K562 (cell line): ENCODE results near the gene TTLL12. TPM values are rescaled to one million over a fixed set of nuclear protein-coding genes. Genes with fewer than 3 reads are reported as not detected.

Source experiments
- ATAC-seq: fragments of 200-7000 bp; cut with Tn5 transposase; 3 replicates; pipeline ENCODE4 v1.9.1; 2020; ENCODE audit warnings: moderate library complexity
- BruUV-seq: library from RNA; stranded (reverse); fragments of 400-500 nt; replicated peaks from 2 replicates; lab custom pipeline; 2021; lab: Mats Ljungman, UMichigan
- CTCF ChIA-PET: fragments of 300-600 bp; formaldehyde crosslinking; extraction: SDS; loops from one replicate; lab custom pipeline; 2021; ENCODE audit warnings: low intra/inter-chr PET ratio; lab: Yijun Ruan, JAX
- POLR2A ChIA-PET: fragments of 300-600, 350-650 bp; sonication (Branson Sonifier 250); formaldehyde crosslinking; extraction: SDS; loops from one replicate; lab custom pipeline; 2021; ENCODE audit warnings: antibody characterized with exemption, inconsistent platforms; lab: Yijun Ruan, JAX
- DNase-seq, 4 experiments: peaks; one replicate each; pipeline versions ENCODE4 v3.0.0 to v3.0.0-alpha.2; 2011 to 2018; ENCODE audit warnings: low spot score in 3 of 4, mixed read lengths in 3 of 4; ENCODE audit errors: extremely low read depth in 1 of 4
- FAIRE-seq: peaks from 2 replicates; lab custom pipeline; 2011; peaks lifted over from hg19 to GRCh38; lab: Jason Lieb, UNC
- H2AFZ ChIP-seq: 2 replicates; pipeline ENCODE4 v1.6.0; 2011; ENCODE audit warnings: low read depth, low read length, control low read depth, inconsistent platforms
- H3K27ac ChIP-seq: fragments of 200-600 bp; 3 replicates; pipeline ENCODE4 v1.8.0; 2011; ENCODE audit warnings: low read depth, mild to moderate bottlenecking, control low read depth, inconsistent platforms, low read length, moderate library complexity, mixed read lengths; ENCODE audit errors: extremely low read depth
- H3K27me3 ChIP-seq, 2 experiments: fragments of 300-600 bp in 1 of 2; 2 replicates in 1 of 2; 3 replicates in 1 of 2; pipeline versions ENCODE4 v1.6.0 to v1.8.0; 2011; ENCODE audit warnings: inconsistent platforms in 2 of 2, low read length in 2 of 2, mild to moderate bottlenecking in 1 of 2, mixed read lengths in 1 of 2, moderate library complexity in 1 of 2; ENCODE audit not compliant: control insufficient read depth in 2 of 2, insufficient read depth in 2 of 2
- H3K36me3 ChIP-seq: fragments of 300-600 bp; 3 replicates; pipeline ENCODE4 v1.8.0; 2011; ENCODE audit warnings: mild to moderate bottlenecking, low read length, inconsistent platforms; ENCODE audit not compliant: control insufficient read depth, insufficient read depth
- H3K4me1 ChIP-seq, 2 experiments: fragments of 200-600 bp in 1 of 2; replicated peaks in 1 of 2; 2 replicates in 1 of 2; 3 replicates in 1 of 2; pipeline versions ENCODE4 v1.5.1 to v1.8.0; 2011; ENCODE audit warnings: inconsistent platforms in 2 of 2, low read length in 2 of 2, mild to moderate bottlenecking in 1 of 2, mixed read lengths in 1 of 2, moderate library complexity in 1 of 2; ENCODE audit not compliant: control insufficient read depth in 2 of 2, insufficient read depth in 2 of 2
- H3K4me2 ChIP-seq: 2 replicates; pipeline ENCODE4 v1.6.1; 2011; ENCODE audit warnings: low read length, control low read depth, inconsistent platforms, mixed read lengths; ENCODE audit not compliant: insufficient read depth
- H3K4me3 ChIP-seq: fragments of 200-600 bp; sonication (generic), shearing (Covaris generic); 2 replicates; pipeline ENCODE4 v1.5.1; 2016; ENCODE audit warnings: control low read depth, inconsistent platforms
- H3K79me2 ChIP-seq: fragments of 200-600 bp; 3 replicates; pipeline ENCODE4 v1.8.0; 2011; ENCODE audit warnings: low read length, inconsistent platforms; ENCODE audit not compliant: control insufficient read depth, insufficient read depth
- H3K9ac ChIP-seq, 2 experiments: 2 replicates each; pipeline versions ENCODE4 v1.6.0 to v1.6.1; 2011; ENCODE audit warnings: low read depth in 2 of 2, low read length in 2 of 2, control low read depth in 1 of 2, inconsistent platforms in 1 of 2, mild to moderate bottlenecking in 1 of 2, mixed read lengths in 1 of 2; ENCODE audit not compliant: insufficient read depth in 1 of 2
- H3K9me1 ChIP-seq: one replicate; pipeline ENCODE4 v1.6.0; 2011; ENCODE audit warnings: inconsistent platforms, mild to moderate bottlenecking, low read length, moderate library complexity; ENCODE audit not compliant: control insufficient read depth, insufficient read depth
- H3K9me3 ChIP-seq: replicated peaks from 2 replicates; pipeline ENCODE4 v1.5.1; 2011; ENCODE audit warnings: low read depth, low read length, inconsistent platforms; ENCODE audit not compliant: control insufficient read depth, insufficient read depth
- H4K20me1 ChIP-seq: replicated peaks from 2 replicates; pipeline ENCODE4 v1.6.1; 2011; ENCODE audit warnings: low read length, inconsistent platforms, mixed read lengths; ENCODE audit not compliant: control insufficient read depth, insufficient read depth
- EGR1 ChIP-seq: fragments of 450-650 bp; conservative IDR thresholded peaks from 2 replicates; pipeline ENCODE4 v1.6.1; 2017; ENCODE audit warnings: mild to moderate bottlenecking
- HCFC1 ChIP-seq: IDR thresholded peaks from 2 replicates; pipeline ENCODE4 v1.6.1; 2012; ENCODE audit warnings: low read depth, low read length, improper control_type of control experiment
- RBM34 ChIP-seq: fragments of 200-400 bp; formaldehyde crosslinking; IDR thresholded peaks from 2 replicates; pipeline ENCODE4 v1.6.1; 2018; ENCODE audit warnings: low read length, borderline replicate concordance; ENCODE audit not compliant: insufficient read depth
- SIX5 ChIP-seq, 2 experiments: IDR thresholded peaks; 2 replicates each; pipeline ENCODE4 v1.6.1; 2011; ENCODE audit warnings: low read length in 2 of 2, borderline replicate concordance in 1 of 2, low read depth in 1 of 2, mild to moderate bottlenecking in 1 of 2, moderate library complexity in 1 of 2; ENCODE audit not compliant: insufficient read depth in 1 of 2
- TGIF2 ChIP-seq: sonication (generic); formaldehyde crosslinking; IDR thresholded peaks from 2 replicates; pipeline ENCODE4 v1.8.1; 2022; ENCODE audit warnings: mild to moderate bottlenecking, missing genetic modification reagents, moderate library complexity
- USF1 ChIP-seq: sonication (generic); formaldehyde crosslinking; IDR thresholded peaks from 2 replicates; pipeline ENCODE4 v1.9.0; 2022; ENCODE audit warnings: mild to moderate bottlenecking, missing genetic modification reagents
- WGBS: fragments of 100-300 bp; shearing (Covaris generic); methylation state at CpG from one replicate; pipeline ENCODE4 v1.1.6; 2016; ENCODE audit warnings: low coverage, mixed read lengths; ENCODE audit not compliant: insufficient coverage; ENCODE audit errors: missing lambda C conversion rate; 5-methylcytosine and 5-hydroxymethylcytosine counted together
- in situ Hi-C: fragments of 300-500 bp; cut with MboI; formaldehyde crosslinking; loops from 4 replicates; pipeline ENCODE4 v1.15.0; 2018; ENCODE audit warnings: inconsistent platforms, mixed read lengths
- intact Hi-C: fragments of 100-400 bp; cut with micrococcal nuclease; formaldehyde crosslinking; loops from 2 replicates; pipeline ENCODE4 v1.14.2; 2022
- polyA plus RNA-seq, 8 experiments: library from polyadenylated mRNA; depleted of rRNA in 4 of 8; stranded (reverse) in 5 of 8; unstranded in 3 of 8; fragments of >200 nt; fragmentation: Nextera tagmentation in 2 of 8; fragmentation: Illumina TruSeq in 1 of 8; extraction: Ambion mirVana in 2 of 8; extraction: Trizol in 1 of 8; gene quantifications; 2 replicates each; pipeline versions ENCODE4 v1.2.1 to v1.2.3, GENCODE V29; 2011 to 2014; ENCODE audit warnings: inconsistent platforms in 1 of 8, missing spikeins in 1 of 8
- total RNA-seq, 7 experiments: library from RNA; depleted of rRNA in 6 of 7; stranded (reverse); fragments of >200 nt in 6 of 7; fragmentation: Illumina TruSeq in 2 of 7; extraction: Trizol in 2 of 7; gene quantifications; 2 replicates each; pipeline versions ENCODE4 v1.2.1 to v1.2.3, GENCODE V29; 2011 to 2021; ENCODE audit warnings: low replicate concordance in 1 of 7
- TF ChIP-seq, protein P1 (sequence below): fragments of 250-450 bp; sonication (Bioruptor Pico); IDR thresholded peaks from 2 replicates; pipeline ENCODE4 v1.8.0; 2022; ENCODE audit warnings: inconsistent platforms, mild to moderate bottlenecking, moderate library complexity, borderline replicate concordance

The TTLL12 gene
- total and polyA plus RNA-seq, 9 of the 15 experiments (the other 6 are each of a cell fraction or from before 2014, with no cell fraction given): 1.3 to 128 (median 43.0) TPM

- TF ChIP-seq USF1 (peak; percentile 52), SIX5 (IDR thresholded peaks at IDR 0.05; ENCODE audit: borderline replicate concordance in 1 of 2, insufficient read depth in 1 of 2, low read depth in 1 of 2, low read length in 2 of 2) (no peak), TGIF2 (CRISPR knock-in tag) (no peak), HCFC1 (no peak), RBM34 (no peak)
These were observed 19.7 kb upstream of the TTLL12 start (continued) for GRCh38 chr22:43206509-43207161.

- ATAC-seq: no peak
These were observed 19.0 kb upstream of the TTLL12 start for GRCh38 chr22:43205748-43206508.

More at GRCh38 chr22:43205748-43206508, 19.0 kb upstream of the TTLL12 start:
- H3K4me1 ChIP-seq: peaks cover 0 to 27% of the 10 kb centered on the region in 2 experiments; a peak in 2 of 5 replicates
- H4K20me1 ChIP-seq: no peaks in the 10 kb centered on the region
- H2AFZ ChIP-seq: no peak overlapping the region
- CTCF ChIA-PET: no interaction called here
- intact Hi-C loops: no loop called here
- H3K9ac ChIP-seq: no peak overlapping the region
- POLR2A ChIA-PET: interaction anchor here (0.6 kb wide), 1 partner anchor 10 kb away, joined by 3 read pairs; no protein-coding TSS in a partner anchor
- TF ChIP-seq, protein P1, sequence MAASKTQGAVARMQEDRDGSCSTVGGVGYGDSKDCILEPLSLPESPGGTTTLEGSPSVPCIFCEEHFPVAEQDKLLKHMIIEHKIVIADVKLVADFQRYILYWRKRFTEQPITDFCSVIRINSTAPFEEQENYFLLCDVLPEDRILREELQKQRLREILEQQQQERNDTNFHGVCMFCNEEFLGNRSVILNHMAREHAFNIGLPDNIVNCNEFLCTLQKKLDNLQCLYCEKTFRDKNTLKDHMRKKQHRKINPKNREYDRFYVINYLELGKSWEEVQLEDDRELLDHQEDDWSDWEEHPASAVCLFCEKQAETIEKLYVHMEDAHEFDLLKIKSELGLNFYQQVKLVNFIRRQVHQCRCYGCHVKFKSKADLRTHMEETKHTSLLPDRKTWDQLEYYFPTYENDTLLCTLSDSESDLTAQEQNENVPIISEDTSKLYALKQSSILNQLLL (CRISPR knock-in tag): no peak
- peak; percentile 83 for TF ChIP-seq EGR1
- peak in 1 of 4 experiments; percentile 25 for DNase-seq
- no peak for FAIRE-seq
- H3K9me3 ChIP-seq: no peaks in the 10 kb centered on the region
- H3K27me3 ChIP-seq: peaks cover 0 to 20% of the 10 kb centered on the region in 2 experiments; a peak in 3 of 5 replicates
- H3K4me2 ChIP-seq: no peak overlapping the region
- H3K9me1 ChIP-seq: no peaks in the 10 kb centered on the region
- WGBS: 7% methylated on average over 3 of the region's 5 CpGs
- no TSS peak for BruUV-seq
- in situ Hi-C loops: no loop called here
- H3K79me2 ChIP-seq: no peaks in the 10 kb centered on the region
- no peaks in the 10 kb centered on the region for H3K36me3 ChIP-seq
- no peak overlapping the region for H3K27ac ChIP-seq
- no peak overlapping the region for H3K4me3 ChIP-seq
